ENCODE data around the gene ASAP2. TPM values are rescaled to one million over a fixed set of nuclear protein-coding genes. Genes with fewer than 3 reads are reported as not detected.

Gene ASAP2
- total RNA-seq, 1 donor = 66.2 TPM

- Histone ChIP-seq H3K4me3 (ENCODE audit: insufficient read depth, low read length) (no peak overlapping the region), H3K27me3 (ENCODE audit: insufficient read depth, low read length) (no peaks in the 10 kb centered on the region), H3K4me1 (ENCODE audit: insufficient read depth, low read length) (peaks cover 15% of the 10 kb centered on the region), H3K79me2 (ENCODE audit: insufficient read depth, low read length) (peaks cover 25% of the 10 kb centered on the region), H3K27ac (ENCODE audit: low read depth, low read length) (no peak overlapping the region), H2AFZ (ENCODE audit: low read length) (no peak overlapping the region), H4K20me1 (ENCODE audit: insufficient read depth, low read length) (peaks cover 6% of the 10 kb centered on the region), H3K4me2 (ENCODE audit: insufficient read depth, low read length) (no peak overlapping the region), H3K36me3 (ENCODE audit: insufficient read depth, low read length) (peaks cover 35% of the 10 kb centered on the region), H3K9me3 (ENCODE audit: low read depth, low read length) (no peaks in the 10 kb centered on the region)
- no peak for DNase-seq (ENCODE audit: insufficient read length, low spot score, missing footprints)
- TF ChIP-seq, protein P1, sequence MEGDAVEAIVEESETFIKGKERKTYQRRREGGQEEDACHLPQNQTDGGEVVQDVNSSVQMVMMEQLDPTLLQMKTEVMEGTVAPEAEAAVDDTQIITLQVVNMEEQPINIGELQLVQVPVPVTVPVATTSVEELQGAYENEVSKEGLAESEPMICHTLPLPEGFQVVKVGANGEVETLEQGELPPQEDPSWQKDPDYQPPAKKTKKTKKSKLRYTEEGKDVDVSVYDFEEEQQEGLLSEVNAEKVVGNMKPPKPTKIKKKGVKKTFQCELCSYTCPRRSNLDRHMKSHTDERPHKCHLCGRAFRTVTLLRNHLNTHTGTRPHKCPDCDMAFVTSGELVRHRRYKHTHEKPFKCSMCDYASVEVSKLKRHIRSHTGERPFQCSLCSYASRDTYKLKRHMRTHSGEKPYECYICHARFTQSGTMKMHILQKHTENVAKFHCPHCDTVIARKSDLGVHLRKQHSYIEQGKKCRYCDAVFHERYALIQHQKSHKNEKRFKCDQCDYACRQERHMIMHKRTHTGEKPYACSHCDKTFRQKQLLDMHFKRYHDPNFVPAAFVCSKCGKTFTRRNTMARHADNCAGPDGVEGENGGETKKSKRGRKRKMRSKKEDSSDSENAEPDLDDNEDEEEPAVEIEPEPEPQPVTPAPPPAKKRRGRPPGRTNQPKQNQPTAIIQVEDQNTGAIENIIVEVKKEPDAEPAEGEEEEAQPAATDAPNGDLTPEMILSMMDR (IDR thresholded peaks at IDR 0.05; ENCODE audit: extremely low read depth, low read depth, low read length) = no peak
Observed at GRCh38 chr2:9334761-9335160, 128.1 kb downstream of the ASAP2 start.

GRCh38 chr2:9335322-9335832 lies 128.8 kb downstream of the ASAP2 start:
- no peak for DNase-seq (ENCODE audit: insufficient read length, low spot score, missing footprints)
- Histone ChIP-seq H3K79me2 (ENCODE audit: insufficient read depth, low read length) (peaks cover 26% of the 10 kb centered on the region), H3K4me1 (ENCODE audit: insufficient read depth, low read length) (peaks cover 15% of the 10 kb centered on the region), H2AFZ (ENCODE audit: low read length) (no peak overlapping the region), H3K27me3 (ENCODE audit: insufficient read depth, low read length) (no peaks in the 10 kb centered on the region), H3K27ac (ENCODE audit: low read depth, low read length) (no peak overlapping the region), H3K4me2 (ENCODE audit: insufficient read depth, low read length) (no peak overlapping the region), H3K36me3 (ENCODE audit: insufficient read depth, low read length) (peaks cover 36% of the 10 kb centered on the region), H3K9me3 (ENCODE audit: low read depth, low read length) (no peaks in the 10 kb centered on the region), H4K20me1 (ENCODE audit: insufficient read depth, low read length) (peaks cover 6% of the 10 kb centered on the region), H3K4me3 (ENCODE audit: insufficient read depth, low read length) (no peak overlapping the region)
- TF ChIP-seq, protein P1 (IDR thresholded peaks at IDR 0.05; ENCODE audit: extremely low read depth, low read depth, low read length) = no peak

DNA sequence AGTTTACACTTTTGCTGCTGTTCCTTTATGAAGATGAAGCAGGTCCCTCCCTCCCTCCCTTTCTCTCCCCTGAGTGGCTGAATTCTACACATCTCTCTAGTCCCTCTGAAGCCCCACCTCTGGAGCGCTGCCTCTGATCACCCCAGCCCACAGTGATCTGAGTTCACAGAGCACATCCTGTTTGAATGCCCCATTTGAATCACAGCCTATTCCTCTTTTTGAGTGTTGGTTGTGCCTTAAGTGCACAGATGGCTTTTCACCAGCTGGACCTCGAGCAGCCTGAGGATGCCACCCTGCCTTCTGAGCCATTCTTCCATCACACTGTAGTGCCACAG lies 129.6 kb downstream of the ASAP2 start:
- H4K20me1 ChIP-seq (ENCODE audit: insufficient read depth, low read length) = peaks cover 6% of the 10 kb centered on the region
- peaks cover 26% of the 10 kb centered on the region for H3K79me2 ChIP-seq (ENCODE audit: insufficient read depth, low read length)
- H3K9me3 ChIP-seq (ENCODE audit: low read depth, low read length) = no peaks in the 10 kb centered on the region
- DNase-seq (ENCODE audit: insufficient read length, low spot score, missing footprints) = no peak
- peaks cover 44% of the 10 kb centered on the region for H3K36me3 ChIP-seq (ENCODE audit: insufficient read depth, low read length)
- H2AFZ ChIP-seq (ENCODE audit: low read length) = no peak overlapping the region
- peak overlapping the region; percentile 30 for H3K27ac ChIP-seq (ENCODE audit: low read depth, low read length)
- H3K4me3 ChIP-seq (ENCODE audit: insufficient read depth, low read length) = no peak overlapping the region
- H3K27me3 ChIP-seq (ENCODE audit: insufficient read depth, low read length) = no peaks in the 10 kb centered on the region
- peaks cover 15% of the 10 kb centered on the region for H3K4me1 ChIP-seq (ENCODE audit: insufficient read depth, low read length)
- peak overlapping the region; percentile 21 for H3K4me2 ChIP-seq (ENCODE audit: insufficient read depth, low read length)
- TF ChIP-seq, protein P1 (IDR thresholded peaks at IDR 0.05; ENCODE audit: extremely low read depth, low read depth, low read length) = no peak

DNA sequence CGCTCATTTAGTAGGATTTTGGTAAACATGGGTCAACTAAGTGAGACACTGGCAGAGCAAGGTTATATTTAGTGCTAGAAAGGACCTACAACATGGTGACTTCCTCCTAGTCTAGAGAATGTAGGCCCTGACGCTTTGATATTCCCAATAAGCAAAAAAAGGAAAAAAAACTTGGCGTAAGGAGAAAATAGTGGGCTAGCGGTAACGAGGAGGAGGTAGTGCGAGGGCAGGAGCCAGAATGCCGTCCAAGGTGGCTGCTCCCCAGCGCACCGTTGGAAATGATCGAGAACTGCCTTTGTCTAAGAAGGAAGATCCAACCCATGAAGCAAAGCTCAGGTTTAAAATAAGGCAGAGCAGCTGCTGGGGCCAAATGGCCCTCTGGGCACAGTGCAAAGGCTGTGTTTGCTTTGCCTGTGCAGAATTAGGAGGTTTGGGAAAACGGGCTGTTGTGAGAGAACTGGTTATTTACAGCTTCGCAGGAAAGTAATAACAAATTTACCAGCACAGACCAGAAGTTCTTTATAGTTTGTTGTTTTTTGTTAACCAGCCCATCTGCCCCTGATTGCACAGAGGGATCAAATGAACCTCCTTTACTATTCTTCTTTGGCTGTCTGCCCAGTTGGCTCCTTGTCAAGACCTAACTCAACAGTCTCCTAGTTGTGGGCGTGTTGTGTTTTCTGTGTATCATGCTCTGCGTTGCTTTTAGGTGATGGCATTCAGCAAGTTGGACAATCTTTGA lies 130.1 kb downstream of the ASAP2 start:
- H2AFZ ChIP-seq (ENCODE audit: low read length) = no peak overlapping the region

More for the DNA sequence above, 130.1 kb downstream of the ASAP2 start:
- no peaks in the 10 kb centered on the region for H3K27me3 ChIP-seq (ENCODE audit: insufficient read depth, low read length)
- peaks cover 15% of the 10 kb centered on the region for H3K4me1 ChIP-seq (ENCODE audit: insufficient read depth, low read length)
- H3K79me2 ChIP-seq (ENCODE audit: insufficient read depth, low read length) = peaks cover 24% of the 10 kb centered on the region
- H4K20me1 ChIP-seq (ENCODE audit: insufficient read depth, low read length) = peaks cover 6% of the 10 kb centered on the region
- H3K36me3 ChIP-seq (ENCODE audit: insufficient read depth, low read length) = peaks cover 48% of the 10 kb centered on the region
- H3K27ac ChIP-seq (ENCODE audit: low read depth, low read length) = peak overlapping the region; percentile 30
- TF ChIP-seq, protein P1 (IDR thresholded peaks at IDR 0.05; ENCODE audit: extremely low read depth, low read depth, low read length) = no peak
- H3K4me2 ChIP-seq (ENCODE audit: insufficient read depth, low read length) = peak overlapping the region; percentile 21
- no peaks in the 10 kb centered on the region for H3K9me3 ChIP-seq (ENCODE audit: low read depth, low read length)
- peak; percentile 95 for DNase-seq (ENCODE audit: insufficient read length, low spot score, missing footprints)
- H3K4me3 ChIP-seq (ENCODE audit: insufficient read depth, low read length) = no peak overlapping the region

All from osteoblast (primary cell).